Breast epithelium (tissue), 4 donors: ENCODE data around the gene LIN7A. TPM values are rescaled to one million over a fixed set of nuclear protein-coding genes. Genes with fewer than 3 reads are reported as not detected.

Experiments
- DNase-seq, 2 donors: peaks; one replicate each; pipeline ENCODE4 v3.0.0-alpha.2; 2019; ENCODE audit warnings: low spot score in 2 of 2
- H3K27ac ChIP-seq, 2 donors: fragments of 200-600 bp; sonication (generic) in 1 of 2; one replicate each; pipeline ENCODE4 v1.5.1; 2016 to 2019; ENCODE audit warnings: mild to moderate bottlenecking in 1 of 2
- H3K27me3 ChIP-seq, 2 donors: fragments of 200-600 bp; sonication (generic) in 1 of 2; one replicate each; pipeline versions ENCODE4 v1.5.1 to v1.6.0; 2017 to 2019; ENCODE audit warnings: control low read depth in 1 of 2, mild to moderate bottlenecking in 1 of 2
- H3K36me3 ChIP-seq: fragments of 200-600 bp; one replicate; pipeline ENCODE4 v1.5.1; 2019
- H3K4me1 ChIP-seq, 2 donors: fragments of 200-600 bp; sonication (generic); one replicate each; pipeline ENCODE4 v1.5.1; 2016 to 2019; ENCODE audit warnings: control low read depth in 1 of 2
- H3K4me3 ChIP-seq, 3 donors: fragments of 200-600 bp; sonication (generic); 1 replicate in 2 of 3; 2 replicates in 1 of 3; pipeline ENCODE4 v1.5.1; 2016 to 2019; ENCODE audit warnings: mild to moderate bottlenecking in 3 of 3, moderate library complexity in 2 of 3
- H3K9me3 ChIP-seq, 2 donors: fragments of 200-600 bp; sonication (generic) in 1 of 2; one replicate each; pipeline ENCODE4 v1.5.1; 2016 to 2019; ENCODE audit warnings: control low read depth in 1 of 2
- POLR2A ChIP-seq: fragments of 450-650 bp; IDR thresholded peaks from one replicate; pipeline ENCODE4 v1.6.1; 2016; ENCODE audit warnings: antibody characterized with exemption, mild to moderate bottlenecking, moderate library complexity
- POLR2AphosphoS5 ChIP-seq, 3 donors: sonication (generic); formaldehyde crosslinking; IDR thresholded peaks; one replicate each; pipeline ENCODE4 v1.6.1; 2017; ENCODE audit warnings: antibody characterized with exemption in 3 of 3
- intact Hi-C: fragments of 100-400 bp; cut with DNase I; formaldehyde crosslinking; loops from one replicate; pipeline ENCODE4 v1.15.1; 2023; ENCODE audit warnings: low total_unique reads
- total RNA-seq, 3 donors: library from RNA; depleted of rRNA; stranded (reverse); fragments of >200 nt; gene quantifications; one replicate each; pipeline ENCODE4 v1.1.0, GENCODE V29; 2016
- TF ChIP-seq, protein P1 (sequence below), 3 donors: fragments of 450-650 bp; IDR thresholded peaks; one replicate each; pipeline ENCODE4 v1.5.1; 2016 to 2017; ENCODE audit warnings: antibody characterized with exemption in 3 of 3, mild to moderate bottlenecking in 3 of 3, moderate library complexity in 3 of 3

LIN7A gene
- total RNA-seq, 3 donors from 2014 or later = 12.8 to 25.6 (median 13.1) TPM

- H3K9me3 ChIP-seq = no peaks in the 10 kb centered on the region
- no peak overlapping the region for H3K27ac ChIP-seq
- intact Hi-C loops = no loop called here
- H3K27me3 ChIP-seq = no peaks in the 10 kb centered on the region
- no peaks in the 10 kb centered on the region for H3K36me3 ChIP-seq
- TF ChIP-seq, protein P1, sequence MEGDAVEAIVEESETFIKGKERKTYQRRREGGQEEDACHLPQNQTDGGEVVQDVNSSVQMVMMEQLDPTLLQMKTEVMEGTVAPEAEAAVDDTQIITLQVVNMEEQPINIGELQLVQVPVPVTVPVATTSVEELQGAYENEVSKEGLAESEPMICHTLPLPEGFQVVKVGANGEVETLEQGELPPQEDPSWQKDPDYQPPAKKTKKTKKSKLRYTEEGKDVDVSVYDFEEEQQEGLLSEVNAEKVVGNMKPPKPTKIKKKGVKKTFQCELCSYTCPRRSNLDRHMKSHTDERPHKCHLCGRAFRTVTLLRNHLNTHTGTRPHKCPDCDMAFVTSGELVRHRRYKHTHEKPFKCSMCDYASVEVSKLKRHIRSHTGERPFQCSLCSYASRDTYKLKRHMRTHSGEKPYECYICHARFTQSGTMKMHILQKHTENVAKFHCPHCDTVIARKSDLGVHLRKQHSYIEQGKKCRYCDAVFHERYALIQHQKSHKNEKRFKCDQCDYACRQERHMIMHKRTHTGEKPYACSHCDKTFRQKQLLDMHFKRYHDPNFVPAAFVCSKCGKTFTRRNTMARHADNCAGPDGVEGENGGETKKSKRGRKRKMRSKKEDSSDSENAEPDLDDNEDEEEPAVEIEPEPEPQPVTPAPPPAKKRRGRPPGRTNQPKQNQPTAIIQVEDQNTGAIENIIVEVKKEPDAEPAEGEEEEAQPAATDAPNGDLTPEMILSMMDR (IDR thresholded peaks at IDR 0.05) = no peak
- TF ChIP-seq POLR2AphosphoS5 (IDR thresholded peaks at IDR 0.05) (no peak), POLR2A (no peak)
- no peak overlapping the region for H3K4me3 ChIP-seq
- no peak for DNase-seq
- H3K4me1 ChIP-seq = no peaks in the 10 kb centered on the region
These were observed 65.7 kb downstream of the LIN7A start for GRCh38 chr12:80872053-80872452.

- H3K27me3 ChIP-seq = no peaks in the 10 kb centered on the region
- intact Hi-C loops = no loop called here
- H3K36me3 ChIP-seq = no peaks in the 10 kb centered on the region
- DNase-seq = no peak
- H3K9me3 ChIP-seq = no peaks in the 10 kb centered on the region
- no peaks in the 10 kb centered on the region for H3K4me1 ChIP-seq
- no peak overlapping the region for H3K27ac ChIP-seq
- no peak overlapping the region for H3K4me3 ChIP-seq
- TF ChIP-seq POLR2AphosphoS5 (IDR thresholded peaks at IDR 0.05) = no peak
- no peak for TF ChIP-seq POLR2A
- TF ChIP-seq, protein P1 (IDR thresholded peaks at IDR 0.05) = no peak
These were observed 68.5 kb downstream of the LIN7A start for GRCh38 chr12:80869264-80869663.

DNA sequence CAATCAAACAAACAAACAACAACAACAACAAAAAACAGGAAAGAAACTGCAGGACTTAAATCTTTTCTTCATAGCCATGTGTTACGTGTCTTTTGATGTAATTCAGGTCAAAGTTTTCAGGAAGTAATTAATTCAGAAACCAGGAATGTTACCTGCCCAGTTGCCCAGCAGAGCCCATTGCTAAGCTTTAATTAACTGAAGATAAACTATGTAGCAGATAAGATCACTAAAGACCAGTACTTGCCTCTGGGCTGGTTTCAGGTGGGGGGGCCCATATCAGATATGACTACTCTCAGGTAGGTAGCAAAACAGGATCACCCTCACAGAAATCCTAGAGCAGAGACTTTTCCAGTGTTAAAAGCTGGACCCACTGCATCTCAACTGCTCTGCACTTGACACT lies 69.2 kb downstream of the LIN7A start:
- intact Hi-C loops = no loop called here
- Histone ChIP-seq H3K27me3 (no peaks in the 10 kb centered on the region), H3K9me3 (no peaks in the 10 kb centered on the region), H3K4me3 (no peak overlapping the region), H3K36me3 (no peaks in the 10 kb centered on the region), H3K4me1 (no peaks in the 10 kb centered on the region), H3K27ac (no peak overlapping the region)
- DNase-seq = no peak
- no peak for TF ChIP-seq POLR2AphosphoS5 (IDR thresholded peaks at IDR 0.05)
- TF ChIP-seq, protein P1 (IDR thresholded peaks at IDR 0.05) = no peak
- TF ChIP-seq POLR2A = no peak

DNA sequence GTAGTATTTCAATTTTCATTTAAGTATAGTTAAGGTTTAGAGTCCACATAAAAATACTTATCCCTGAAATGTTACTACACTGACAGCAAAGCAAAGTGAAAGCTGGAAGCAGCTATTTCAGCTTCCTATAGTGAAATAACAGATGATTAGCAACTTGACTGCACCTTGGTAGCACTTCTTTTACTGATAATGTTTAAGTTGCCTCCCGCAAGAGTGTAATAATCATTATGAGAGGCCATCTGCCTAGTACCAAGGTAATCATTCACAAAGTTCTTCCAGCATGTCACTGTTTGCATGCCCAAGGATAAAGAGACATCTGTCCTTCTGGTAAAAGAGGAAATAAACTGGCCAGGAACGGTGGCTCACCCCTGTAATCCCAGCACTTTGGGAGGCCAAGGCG lies 69.8 kb downstream of the LIN7A start:
- no peak for DNase-seq
- H3K4me1 ChIP-seq = no peaks in the 10 kb centered on the region

DNA sequence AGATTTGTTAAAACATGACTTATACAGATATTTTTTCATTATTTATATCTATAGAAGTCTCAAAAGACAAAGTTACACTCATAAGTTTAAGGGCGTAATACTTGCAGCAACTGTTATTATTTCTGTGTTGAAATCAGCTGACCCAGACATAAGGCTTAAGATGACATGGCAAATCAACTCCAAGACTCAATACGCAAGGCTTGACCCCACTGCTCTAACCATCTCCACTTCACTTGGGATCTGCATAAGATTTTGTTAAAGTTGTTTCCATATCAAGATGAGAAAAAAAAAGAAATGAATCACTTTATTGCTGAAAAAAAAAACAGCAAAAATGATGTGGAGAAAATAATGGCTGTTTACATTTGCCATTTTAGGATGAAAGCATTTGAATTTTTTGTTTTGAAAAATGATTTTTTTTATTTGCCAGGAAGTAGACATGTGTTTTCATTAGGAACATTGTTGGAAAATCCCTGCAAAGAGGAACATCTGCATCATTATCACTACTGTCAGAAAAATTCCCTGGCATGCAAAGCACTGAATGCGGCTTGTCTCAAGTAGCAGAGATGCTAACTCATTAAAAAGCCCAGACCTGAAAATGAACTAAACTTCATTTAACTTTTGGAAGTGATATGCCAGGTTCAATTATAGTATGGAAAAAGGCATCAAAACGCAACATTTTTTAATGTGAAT lies 73.5 kb downstream of the LIN7A start:
- Histone ChIP-seq H3K4me3 (no peak overlapping the region), H3K9me3 (no peaks in the 10 kb centered on the region), H3K27ac (no peak overlapping the region), H3K36me3 (no peaks in the 10 kb centered on the region), H3K27me3 (no peaks in the 10 kb centered on the region), H3K4me1 (no peaks in the 10 kb centered on the region)
- intact Hi-C loops = no loop called here
- no peak for TF ChIP-seq POLR2AphosphoS5 (IDR thresholded peaks at IDR 0.05)
- TF ChIP-seq, protein P1 (IDR thresholded peaks at IDR 0.05) = no peak
- TF ChIP-seq POLR2A = no peak
- DNase-seq = no peak

More for the DNA sequence above, 69.8 kb downstream of the LIN7A start:
- Histone ChIP-seq H3K27ac (no peak overlapping the region), H3K4me3 (no peak overlapping the region), H3K36me3 (no peaks in the 10 kb centered on the region), H3K27me3 (no peaks in the 10 kb centered on the region), H3K9me3 (no peaks in the 10 kb centered on the region)
- intact Hi-C loops = no loop called here
- TF ChIP-seq POLR2A = no peak
- TF ChIP-seq, protein P1 (IDR thresholded peaks at IDR 0.05) = no peak
- no peak for TF ChIP-seq POLR2AphosphoS5 (IDR thresholded peaks at IDR 0.05)
